GM10248 (cell line): ENCODE data around the gene ACP3.
A peak's percentile ranks its signal among the peaks of the same experiment; 100 is the strongest.
"Not testable (repeated sequence)": the region's sequence is repeated elsewhere in the genome, so short reads cannot be mapped to it uniquely, and the experiment has no call there.

Experiments used
- CTCF ChIA-PET: fragments of 300-600 bp; sonication (Branson Sonifier 250); formaldehyde crosslinking; extraction: SDS; loops from one replicate; lab custom pipeline; 2021; ENCODE audit warnings: antibody characterized with exemption; lab: Yijun Ruan, JAX
- POLR2A ChIA-PET: fragments of 350-650 bp; sonication (Branson Sonifier 250); formaldehyde crosslinking; extraction: SDS; loops from one replicate; lab custom pipeline; 2020; ENCODE audit warnings: antibody characterized with exemption; lab: Yijun Ruan, JAX
- DNase-seq: peaks from one replicate; pipeline ENCODE4 v3.0.0; 2012; ENCODE audit errors: extremely low spot score
- CTCF ChIP-seq: IDR thresholded peaks from 2 replicates; pipeline ENCODE4 v1.5.1; 2012; ENCODE audit warnings: mild to moderate bottlenecking, low read depth; ENCODE audit errors: extremely low read depth, missing control alignments, control extremely low read depth

ACP3 gene

GRCh38 chr3:132368962-132369361, 51.8 kb downstream of the ACP3 start:
- POLR2A ChIA-PET, result no interaction called here
- CTCF ChIA-PET, result interaction anchor here (4.2 to 13.2 kb wide), 3 partner anchors 18 to 29 kb away, joined by 12 to 103 read pairs (median 45); no protein-coding TSS in a partner anchor
- no peak for DNase-seq
- TF ChIP-seq CTCF, result no peak

GRCh38 chr3:132376945-132377354, 59.7 kb downstream of the ACP3 start:
- CTCF ChIA-PET, result interaction anchor here (0.7 to 4.2 kb wide), 2 partner anchors 24 to 26 kb away, joined by 3 to 15 read pairs; no protein-coding TSS in a partner anchor
- DNase-seq, POLR2A ChIA-PET: not testable (repeated sequence)

DNA sequence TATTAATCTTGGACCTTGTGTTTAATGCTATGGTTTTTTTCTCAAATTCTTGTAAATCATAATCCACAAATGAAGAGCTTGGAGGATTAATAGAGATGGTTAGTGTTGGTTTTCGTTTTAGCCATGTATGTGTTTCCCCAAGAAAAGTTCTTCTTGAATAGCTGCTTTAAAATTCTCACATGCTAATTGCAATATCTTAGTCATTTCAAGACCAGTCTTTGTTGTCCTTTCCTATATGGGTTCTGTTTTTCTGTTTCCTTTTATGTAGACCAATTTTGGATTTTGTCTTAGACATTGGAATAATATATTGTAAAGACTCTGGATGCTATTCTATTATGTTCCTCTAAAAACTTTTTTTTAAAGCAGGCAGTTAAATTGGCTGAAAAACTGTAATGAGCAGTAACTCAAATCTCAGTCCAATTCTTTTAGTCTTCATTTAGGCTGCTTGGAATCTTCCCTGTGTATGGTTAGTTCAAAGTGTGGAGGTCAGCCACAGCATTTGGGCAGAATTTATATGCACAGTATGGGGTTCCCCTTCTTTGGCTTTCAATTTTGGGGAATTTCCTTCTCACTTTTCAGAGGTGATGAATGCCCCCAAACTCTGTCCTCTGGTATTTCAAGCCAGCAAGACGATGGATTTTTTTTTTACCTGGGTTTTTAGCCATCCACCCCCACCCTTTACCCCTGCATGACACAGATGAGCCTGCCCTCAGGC, 61.0 kb downstream of the ACP3 start:
- ChIA-PET POLR2A (no interaction called here), CTCF (interaction anchor here (0.7 to 4.2 kb wide), 6 partner anchors 10 to 62 kb away, joined by 3 to 15 read pairs (median 4); no protein-coding TSS in a partner anchor)
- DNase-seq, result peak; percentile 42
- TF ChIP-seq CTCF, result no peak

- no peak for DNase-seq
- ChIA-PET POLR2A (no interaction called here), CTCF (interaction anchor here (1.1 to 4.2 kb wide), 4 partner anchors 18 to 61 kb away, joined by 3 to 15 read pairs (median 4); no protein-coding TSS in a partner anchor)
- no peak for TF ChIP-seq CTCF
These were observed 61.6 kb downstream of the ACP3 start for GRCh38 chr3:132378846-132379245.

DNA sequence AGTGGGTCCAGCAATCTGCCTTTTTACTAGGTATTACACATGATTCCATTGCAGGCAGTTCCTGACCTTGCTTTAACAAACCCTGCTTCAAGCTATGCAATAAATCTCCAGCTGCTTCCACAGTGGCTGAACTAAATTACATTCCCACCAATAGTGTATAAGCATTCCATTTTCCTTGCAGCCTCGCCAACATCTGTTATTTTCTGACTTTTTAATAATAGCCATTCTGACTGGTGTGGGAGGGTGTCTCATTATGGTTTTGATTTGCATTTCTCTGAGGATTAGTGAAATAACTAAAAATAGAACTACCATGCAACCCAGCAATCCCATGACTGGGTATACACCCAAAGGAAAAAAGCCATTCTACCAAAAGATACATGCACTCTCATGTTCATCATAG, 63.7 kb downstream of the ACP3 start:
- DNase-seq, result no peak
- ChIA-PET POLR2A (no interaction called here), CTCF (interaction anchor here (0.7 to 4.2 kb wide), 5 partner anchors 13 to 75 kb away, joined by 3 to 15 read pairs (median 4); no protein-coding TSS in a partner anchor)
- TF ChIP-seq CTCF, result no peak

- POLR2A ChIA-PET, result no interaction called here
- no peak for DNase-seq
- CTCF ChIA-PET, result interaction anchor here (0.7 to 1.7 kb wide), 7 partner anchors 11 to 74 kb away, joined by 3 to 5 read pairs (median 4); no protein-coding TSS in a partner anchor
- TF ChIP-seq CTCF, result no peak
These were observed 64.2 kb downstream of the ACP3 start for GRCh38 chr3:132381348-132381944.

DNA sequence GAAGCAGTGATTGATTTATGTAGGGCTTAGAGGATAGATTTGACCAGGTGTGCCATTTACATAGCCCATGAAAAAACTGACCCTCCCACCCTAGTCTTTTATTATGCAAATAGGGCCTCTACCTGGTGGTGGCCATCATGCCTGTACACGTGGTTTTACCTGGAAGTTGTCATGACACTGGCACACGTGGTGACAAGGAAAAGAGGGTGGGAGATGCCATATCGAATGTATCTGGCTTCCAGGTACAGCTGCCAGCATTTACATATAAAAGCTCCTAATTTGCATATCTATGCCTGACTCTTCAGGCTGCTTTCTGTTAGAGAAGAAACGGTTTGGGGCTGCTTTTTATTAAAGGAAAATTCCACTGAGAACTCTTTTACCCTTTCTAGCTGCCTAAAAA, 65.1 kb downstream of the ACP3 start:
- TF ChIP-seq CTCF, result no peak
- ChIA-PET CTCF (interaction anchor here (0.9 to 2.0 kb wide), 7 partner anchors 10 to 39 kb away, joined by 4 to 8 read pairs (median 5); no protein-coding TSS in a partner anchor), POLR2A (no interaction called here)
- no peak for DNase-seq
